ENCODE results near the gene FOXL3.

Gene FOXL3

DNA sequence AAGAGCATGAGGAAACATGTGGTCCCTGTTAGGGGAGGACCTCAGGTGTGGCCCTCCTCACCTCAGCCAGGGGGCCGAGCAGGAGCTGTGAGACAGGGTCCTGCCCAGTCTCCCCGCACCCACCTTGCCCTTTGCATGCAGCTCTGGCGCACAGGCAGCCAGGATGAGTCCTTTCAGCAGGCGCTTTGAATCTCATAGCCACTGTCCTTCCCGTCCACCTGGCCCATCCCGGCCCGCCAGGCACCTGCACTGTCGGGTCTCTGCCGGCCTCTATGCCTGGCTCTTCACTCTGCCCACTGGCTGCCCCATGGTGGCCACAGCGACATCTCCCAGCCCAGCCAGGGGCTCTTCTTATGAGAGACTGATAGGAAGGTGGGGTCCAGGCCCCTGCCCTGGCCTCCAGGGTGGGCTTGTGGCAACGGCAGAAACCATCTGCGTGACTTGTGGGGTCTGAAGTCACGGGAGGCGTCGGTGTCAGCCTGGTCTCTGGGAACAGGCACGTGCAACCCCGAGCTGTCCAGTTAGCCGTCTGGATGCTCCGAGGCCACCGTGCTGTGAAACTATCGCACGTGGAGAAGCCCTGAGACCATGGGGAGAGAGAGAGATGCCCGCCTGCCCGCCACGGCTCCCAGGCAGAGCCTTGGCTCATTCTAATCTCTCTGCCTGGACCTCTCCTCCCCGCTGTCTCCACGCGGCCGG lies 37.4 kb downstream of the FOXL3 start:
- Histone ChIP-seq H3K9me3 (ENCODE audit: control insufficient read depth, low read length) (no peaks in the 10 kb centered on the region), H3K4me1 (no peaks in the 10 kb centered on the region), H3K9ac (no peak overlapping the region), H3K4me3 (ENCODE audit: low read depth, low read length) (no peak overlapping the region), H2AFZ (no peak overlapping the region), H3K27ac (no peak overlapping the region), H3K36me3 (ENCODE audit: control insufficient read depth, insufficient read depth, low read length) (no peaks in the 10 kb centered on the region), H3K4me2 (ENCODE audit: low read length) (no peak overlapping the region), H3K27me3 (ENCODE audit: control insufficient read depth, insufficient read depth, low read length) (no peaks in the 10 kb centered on the region), H3K79me2 (no peaks in the 10 kb centered on the region)
- TF ChIP-seq, protein P1, sequence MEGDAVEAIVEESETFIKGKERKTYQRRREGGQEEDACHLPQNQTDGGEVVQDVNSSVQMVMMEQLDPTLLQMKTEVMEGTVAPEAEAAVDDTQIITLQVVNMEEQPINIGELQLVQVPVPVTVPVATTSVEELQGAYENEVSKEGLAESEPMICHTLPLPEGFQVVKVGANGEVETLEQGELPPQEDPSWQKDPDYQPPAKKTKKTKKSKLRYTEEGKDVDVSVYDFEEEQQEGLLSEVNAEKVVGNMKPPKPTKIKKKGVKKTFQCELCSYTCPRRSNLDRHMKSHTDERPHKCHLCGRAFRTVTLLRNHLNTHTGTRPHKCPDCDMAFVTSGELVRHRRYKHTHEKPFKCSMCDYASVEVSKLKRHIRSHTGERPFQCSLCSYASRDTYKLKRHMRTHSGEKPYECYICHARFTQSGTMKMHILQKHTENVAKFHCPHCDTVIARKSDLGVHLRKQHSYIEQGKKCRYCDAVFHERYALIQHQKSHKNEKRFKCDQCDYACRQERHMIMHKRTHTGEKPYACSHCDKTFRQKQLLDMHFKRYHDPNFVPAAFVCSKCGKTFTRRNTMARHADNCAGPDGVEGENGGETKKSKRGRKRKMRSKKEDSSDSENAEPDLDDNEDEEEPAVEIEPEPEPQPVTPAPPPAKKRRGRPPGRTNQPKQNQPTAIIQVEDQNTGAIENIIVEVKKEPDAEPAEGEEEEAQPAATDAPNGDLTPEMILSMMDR (IDR thresholded peaks at IDR 0.05), result no peak

DNA sequence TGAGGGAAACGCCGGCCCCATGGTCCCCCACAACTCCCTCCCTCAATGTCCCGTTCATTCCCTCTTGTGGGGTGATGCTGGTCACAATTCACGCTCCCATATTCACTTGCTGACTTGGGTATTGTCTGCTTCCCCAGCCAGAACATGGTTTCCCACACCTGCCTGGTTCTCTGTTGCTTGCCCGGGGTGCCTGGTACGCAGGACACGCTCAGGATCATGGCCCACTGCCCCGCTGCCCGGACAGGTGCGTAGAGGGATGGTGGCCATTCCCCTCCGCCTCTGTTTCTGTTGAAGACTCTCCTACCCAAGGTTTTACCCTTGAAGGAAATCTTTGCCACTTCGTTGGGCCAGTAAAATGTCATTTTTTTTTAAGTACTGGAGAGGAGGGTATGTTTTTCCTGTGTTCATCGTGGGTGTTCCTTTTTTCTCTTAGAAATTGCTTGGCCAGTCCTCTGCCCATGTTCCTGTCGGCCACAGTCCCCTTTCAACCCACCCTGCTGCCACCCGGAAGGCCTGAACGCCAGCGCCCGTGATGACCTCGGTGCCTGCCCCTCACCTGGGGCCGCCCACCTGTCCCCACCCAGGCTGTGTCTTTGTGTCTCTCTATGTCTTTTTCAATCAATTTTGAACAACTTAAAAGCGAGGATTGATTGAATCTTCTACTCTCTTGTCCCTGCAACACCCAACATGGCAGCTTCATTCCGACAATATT lies 38.2 kb downstream of the FOXL3 start:
- Histone ChIP-seq H3K27me3 (ENCODE audit: control insufficient read depth, insufficient read depth, low read length) (no peaks in the 10 kb centered on the region), H3K4me3 (ENCODE audit: low read depth, low read length) (no peak overlapping the region), H3K9me3 (ENCODE audit: control insufficient read depth, low read length) (no peaks in the 10 kb centered on the region), H3K9ac (no peak overlapping the region), H3K79me2 (no peaks in the 10 kb centered on the region), H3K4me1 (no peaks in the 10 kb centered on the region), H2AFZ (no peak overlapping the region), H3K4me2 (ENCODE audit: low read length) (no peak overlapping the region), H3K36me3 (ENCODE audit: control insufficient read depth, insufficient read depth, low read length) (no peaks in the 10 kb centered on the region), H3K27ac (no peak overlapping the region)
- TF ChIP-seq, protein P1 (IDR thresholded peaks at IDR 0.05), result no peak

DNA sequence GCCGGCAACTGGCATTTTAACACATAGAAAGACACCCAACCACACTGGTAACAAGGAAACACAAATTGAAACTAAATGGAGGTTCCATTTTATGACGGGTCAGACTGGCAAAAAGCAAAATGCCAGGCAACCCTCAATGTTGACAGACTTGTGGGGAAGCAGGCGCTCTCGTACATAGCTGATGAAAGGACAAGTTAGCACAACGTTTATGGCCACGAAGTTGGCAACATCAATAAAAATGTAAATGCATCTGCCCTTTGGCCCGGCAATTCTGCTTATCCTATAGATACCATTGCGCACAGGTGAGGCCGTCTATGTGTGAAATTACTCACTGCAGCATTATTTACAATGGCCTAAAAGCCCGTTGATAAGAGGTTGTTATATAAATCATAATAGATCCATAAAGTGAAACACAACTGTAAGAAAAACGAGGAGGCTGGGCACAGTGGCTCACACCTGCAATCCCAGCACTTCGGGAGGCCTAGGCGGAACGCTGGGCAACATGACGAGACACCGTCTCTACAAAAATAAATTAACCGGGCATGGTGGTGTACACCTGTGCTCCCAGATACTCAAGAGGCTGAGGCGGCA lies 39.8 kb downstream of the FOXL3 start:
- H3K9ac ChIP-seq, result no peak overlapping the region
- H3K9me3 ChIP-seq (ENCODE audit: control insufficient read depth, low read length), result no peaks in the 10 kb centered on the region
- H2AFZ ChIP-seq, result no peak overlapping the region
- no peak overlapping the region for H3K4me2 ChIP-seq (ENCODE audit: low read length)
- H3K27me3 ChIP-seq (ENCODE audit: control insufficient read depth, insufficient read depth, low read length), result no peaks in the 10 kb centered on the region
- no peak overlapping the region for H3K27ac ChIP-seq
- no peaks in the 10 kb centered on the region for H3K36me3 ChIP-seq (ENCODE audit: control insufficient read depth, insufficient read depth, low read length)
- TF ChIP-seq, protein P1 (IDR thresholded peaks at IDR 0.05), result no peak
- no peak overlapping the region for H3K4me3 ChIP-seq (ENCODE audit: low read depth, low read length)
- no peaks in the 10 kb centered on the region for H3K79me2 ChIP-seq
- H3K4me1 ChIP-seq, result no peaks in the 10 kb centered on the region

DNA sequence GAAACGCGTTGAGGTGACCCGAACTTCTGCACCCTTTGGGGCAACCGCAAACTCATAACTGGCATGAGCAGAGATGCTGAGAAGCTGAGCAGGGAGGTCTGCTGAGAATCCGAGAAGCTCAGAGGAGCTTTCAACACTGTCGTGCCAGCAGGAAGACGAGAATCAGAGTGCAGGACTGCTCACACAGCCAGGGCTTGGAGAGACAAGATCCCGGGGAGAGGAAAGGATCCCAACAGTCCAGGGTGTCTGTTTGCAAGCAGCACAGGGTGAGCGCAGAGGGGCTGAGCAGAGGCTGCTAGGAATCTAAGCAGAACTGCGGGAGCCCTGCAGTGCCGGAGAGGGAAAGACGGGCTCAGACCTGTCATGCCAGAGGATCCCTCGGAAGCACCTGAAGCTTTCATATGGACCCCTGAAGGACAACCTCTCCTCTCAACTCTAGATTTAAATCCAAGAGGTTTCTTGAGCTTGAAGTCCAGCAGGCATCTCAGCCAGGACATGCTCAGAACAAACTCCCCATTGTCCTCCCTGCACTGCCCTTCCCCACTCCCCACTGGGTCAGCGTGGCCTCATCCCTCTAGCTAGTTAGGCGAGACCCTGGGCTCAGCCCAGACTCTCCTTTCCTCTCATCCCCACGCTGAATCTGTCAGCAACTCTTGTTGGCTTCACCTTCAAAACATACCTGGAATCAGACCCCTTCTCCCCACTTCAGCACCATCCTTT lies 40.7 kb downstream of the FOXL3 start:
- no peak overlapping the region for H3K9ac ChIP-seq

More for the DNA sequence above, 40.7 kb downstream of the FOXL3 start:
- Histone ChIP-seq H3K9me3 (ENCODE audit: control insufficient read depth, low read length) (no peaks in the 10 kb centered on the region), H3K36me3 (ENCODE audit: control insufficient read depth, insufficient read depth, low read length) (no peaks in the 10 kb centered on the region), H3K4me2 (ENCODE audit: low read length) (no peak overlapping the region), H3K27me3 (ENCODE audit: control insufficient read depth, insufficient read depth, low read length) (no peaks in the 10 kb centered on the region), H3K79me2 (no peaks in the 10 kb centered on the region), H2AFZ (no peak overlapping the region), H3K4me1 (no peaks in the 10 kb centered on the region), H3K27ac (no peak overlapping the region), H3K4me3 (ENCODE audit: low read depth, low read length) (no peak overlapping the region)
- TF ChIP-seq, protein P1 (IDR thresholded peaks at IDR 0.05), result no peak
